Heart left ventricle (tissue), 16 donors: Measurements from ENCODE around the gene RAB3D. TPM values are rescaled to one million over a fixed set of nuclear protein-coding genes. Genes with fewer than 3 reads are reported as not detected.

Source experiments
- ATAC-seq, 4 donors: fragments of 200-7000 bp; cut with Tn5 transposase; one replicate each; pipeline ENCODE4 v1.9.1; 2020 to 2022; ENCODE audit warnings: moderate library complexity in 4 of 4, mild to moderate bottlenecking in 3 of 4, moderate number of reproducible peaks in 1 of 4
- DNase-seq, 5 donors: peaks; one replicate each; pipeline ENCODE4 v3.0.0-alpha.2; 2020
- H3K27ac ChIP-seq, 12 donors: fragments of 200-600 bp; sonication (generic) in 4 of 12; one replicate each; pipeline versions ENCODE4 v1.5.0 to v1.8.0; 2016 to 2022; ENCODE audit warnings: mild to moderate bottlenecking in 2 of 12
- H3K27me3 ChIP-seq, 9 donors: fragments of 200-600 bp; sonication (generic) in 2 of 9; one replicate each; pipeline versions ENCODE4 v1.5.1 to v1.8.0; 2016 to 2022; ENCODE audit warnings: mild to moderate bottlenecking in 3 of 9
- H3K36me3 ChIP-seq, 9 donors: fragments of 200-600 bp; sonication (generic) in 2 of 9; one replicate each; pipeline versions ENCODE4 v1.5.0 to v1.8.0; 2018 to 2022; ENCODE audit warnings: mild to moderate bottlenecking in 2 of 9
- H3K4me1 ChIP-seq, 12 donors: fragments of 200-600 bp; sonication (generic) in 4 of 12; one replicate each; pipeline versions ENCODE4 v1.5.0 to v1.8.0; 2016 to 2022; ENCODE audit warnings: mild to moderate bottlenecking in 3 of 12
- H3K4me3 ChIP-seq, 12 donors: fragments of 200-600 bp; sonication (generic) in 4 of 12; one replicate each; pipeline versions ENCODE4 v1.5.0 to v1.8.0; 2017 to 2022; ENCODE audit warnings: mild to moderate bottlenecking in 9 of 12, moderate library complexity in 4 of 12
- H3K9me3 ChIP-seq, 12 donors: fragments of 200-600 bp; sonication (generic) in 4 of 12; one replicate each; pipeline versions ENCODE4 v1.5.0 to v1.8.0; 2016 to 2022; ENCODE audit warnings: mild to moderate bottlenecking in 1 of 12
- POLR2A ChIP-seq, 2 donors: fragments of 450-650 bp; IDR thresholded peaks; one replicate each; pipeline ENCODE4 v1.6.1; 2017; ENCODE audit warnings: antibody characterized with exemption in 2 of 2, mild to moderate bottlenecking in 2 of 2, moderate library complexity in 2 of 2
- WGBS, 4 donors: extraction: QIAGEN DNeasy Blood & Tissue Kit in 2 of 4; methylation state at CpG; one replicate each; pipeline versions ENCODE4 v1.1.5 to v1.1.7; 2013 to 2018; 5-methylcytosine and 5-hydroxymethylcytosine counted together
- intact Hi-C, 10 donors: fragments of 100-400 bp; cut with DNase I; formaldehyde crosslinking; loops; one replicate each; pipeline versions ENCODE4 v1.11.1 to v1.14.2; 2022
- long read RNA-seq, 3 donors: library from polyadenylated mRNA; unstranded; transcript quantifications; one replicate each; pipeline ENCODE4 v2.0.0, GENCODE V29; 2020 to 2021
- polyA plus RNA-seq, 2 donors: library from polyadenylated mRNA; stranded (reverse); fragments of 200-250 nt; gene quantifications; one replicate each; pipeline ENCODE4 v1.2.3, GENCODE V29; 2013
- total RNA-seq, 9 donors: library from RNA; depleted of rRNA in 2 of 9; stranded (reverse); fragments of >200 nt in 2 of 9; fragmentation: NEBNext Ultra II Directional in 3 of 9; extraction: Animal tissue kit (Norgen Biotek cat#: 25700) in 3 of 9; gene quantifications; one replicate each; pipeline versions ENCODE4 v1.1.0 to v1.2.4, GENCODE V29; 2016 to 2023
- TF ChIP-seq, protein P1 (sequence below), 12 donors: fragments of 200-600 bp; sonication (generic) in 4 of 12; IDR thresholded peaks; one replicate each; pipeline versions ENCODE4 v1.5.0 to v1.8.0; 2018 to 2022; ENCODE audit warnings: antibody characterized with exemption in 12 of 12, mild to moderate bottlenecking in 5 of 12
- donor health status: ischemic (EF 13 %, LVEDD 7.1; RV severe dilation, severe dysfunction).
- donor health status: healthy with polysubstance abuse.
- donor health status: DM: no; HTN: yes; CAD: no.
- donor health status: DM: no; HTN: no; CAD: no.
- donor health status: ischemic (EF 25% LVEDD 6.9; RV normal size, moderate dysfunction).
- donor health status: ischemic (EF 25% LVEDD 5.7; RV mildly dilated, moderate dysfunction).
- donor health status: healthy.
- donor health status: DM: yes; HTN: yes; CAD: no.
- donor health status: ischemic (EF 35%, LVEDD 5.7; RV mildly dilated, moderate dysfunction).
- donor health status: nonischemic (EF 11% LVEDD 7.7; RV severe dilation, severe dysfunction).
- donor health status: DM: yes; HTN: yes; CAD: no.
- donor health status: PGD.
- donor health status: ischemic (EF 29% LVEDD 5.4; RV normal size, mild dysfunction).
- donor health status: nonischemic (EF 23%, LVEDD 6.1; RV moderate dilation, normal function).

The RAB3D gene, protein sequence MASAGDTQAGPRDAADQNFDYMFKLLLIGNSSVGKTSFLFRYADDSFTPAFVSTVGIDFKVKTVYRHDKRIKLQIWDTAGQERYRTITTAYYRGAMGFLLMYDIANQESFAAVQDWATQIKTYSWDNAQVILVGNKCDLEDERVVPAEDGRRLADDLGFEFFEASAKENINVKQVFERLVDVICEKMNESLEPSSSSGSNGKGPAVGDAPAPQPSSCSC
- 10 to 100 TPM in 3 of 9 donors, 1 to 10 TPM in 6; 5.4 to 15.1 (median 7.4) TPM for total RNA-seq
- polyA plus RNA-seq = 1 to 10 TPM; 2.5 to 3.9 TPM
- long read RNA-seq, donor 1, full-length matches to known transcripts = 8 of 16 reads
- long read RNA-seq, donor 1, partial matches to known transcripts = 1 of 16 reads
- long read RNA-seq, donor 1, other reads (novel, unspliced or antisense) = 7 of 16 reads
- long read RNA-seq, donor 2, full-length matches to known transcripts = 5 of 6 reads
- long read RNA-seq, donor 2, partial matches to known transcripts = 0 of 6 reads
- long read RNA-seq, donor 2, other reads (novel, unspliced or antisense) = 1 of 6 reads
- long read RNA-seq, donor 3, full-length matches to known transcripts = 6 of 10 reads
- long read RNA-seq, donor 3, partial matches to known transcripts = 0 of 10 reads
- long read RNA-seq, donor 3, other reads (novel, unspliced or antisense) = 4 of 10 reads

DNA sequence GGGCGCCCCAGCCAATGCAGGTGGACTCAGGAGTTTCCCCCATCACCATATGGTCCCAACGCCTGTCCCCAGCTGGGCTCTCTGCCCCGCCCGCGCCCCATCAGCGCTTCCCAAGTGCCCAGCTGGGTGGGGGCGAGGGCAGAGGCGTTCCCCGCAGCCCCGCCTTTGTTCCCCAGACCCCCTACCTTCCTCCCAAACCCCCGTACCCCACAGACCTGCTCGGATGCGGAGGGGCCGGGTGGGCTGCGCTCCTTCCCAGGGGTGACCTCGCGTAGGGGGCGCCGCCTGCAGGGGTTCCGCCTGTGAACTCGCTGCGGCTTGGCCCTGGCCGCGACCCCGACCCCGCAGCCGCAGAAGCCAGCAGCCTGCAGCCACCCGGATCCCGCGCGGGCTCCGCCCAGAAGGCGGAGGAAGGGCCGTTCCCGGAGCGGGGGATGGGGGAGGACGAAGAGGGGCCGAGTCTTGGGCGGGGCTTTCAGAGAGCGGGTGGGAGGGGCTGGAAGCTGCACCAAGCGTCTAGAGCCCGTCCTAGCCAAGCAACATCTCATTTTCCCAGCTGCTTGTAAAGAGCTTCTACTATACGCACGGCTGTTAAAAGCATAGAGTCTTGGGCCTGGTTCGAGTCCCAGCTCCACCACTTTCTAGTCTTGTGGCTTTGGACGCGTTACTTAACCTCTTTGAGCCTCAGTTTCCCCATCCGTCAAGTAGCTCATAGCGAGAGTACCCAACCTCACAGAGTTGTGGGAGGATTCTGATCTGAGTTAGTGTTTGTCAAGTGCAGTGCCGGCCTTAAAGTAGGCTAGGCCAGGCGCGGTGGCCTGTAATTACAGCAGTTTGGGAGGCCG is at the start of gene RAB3D:
Gene RAB3D, minus strand, starts transcription at position 404 of the 845 bp plus-strand sequence. CDS start 2,258 bp downstream, outside the sequence.
- Histone ChIP-seq H3K9me3 (peaks cover 0 to 4% (median 0%) of the 10 kb centered on the region in 12 donors), H3K27ac (peak within 1 kb of the TSS; percentile 41 to 85 (median 78)), H3K27me3 (no peaks in the 10 kb centered on the region), H3K4me3 (peak within 1 kb of the TSS; percentile 56 to 88 (median 77)), H3K4me1 (peaks cover 0 to 39% (median 14%) of the 10 kb centered on the region in 12 donors), H3K36me3 (peaks cover 0 to 44% (median 22%) of the 10 kb centered on the region in 9 donors)
- WGBS, 4 donors = 8 to 23% (median 10%) methylated on average over 14 to 53 of the region's 53 CpGs
- ATAC-seq (peak; percentile 92 to 98 (median 97)), DNase-seq (peak; percentile 93 to 96 (median 95))
- intact Hi-C loops = loop anchor here in 4 of 10 donors (1.0 to 5.0 kb wide), 3 partner anchors 37 to 45 kb away; partner anchors contain the start of gene TSPAN16 (in 2 of the 4)
- TF ChIP-seq, protein P1, sequence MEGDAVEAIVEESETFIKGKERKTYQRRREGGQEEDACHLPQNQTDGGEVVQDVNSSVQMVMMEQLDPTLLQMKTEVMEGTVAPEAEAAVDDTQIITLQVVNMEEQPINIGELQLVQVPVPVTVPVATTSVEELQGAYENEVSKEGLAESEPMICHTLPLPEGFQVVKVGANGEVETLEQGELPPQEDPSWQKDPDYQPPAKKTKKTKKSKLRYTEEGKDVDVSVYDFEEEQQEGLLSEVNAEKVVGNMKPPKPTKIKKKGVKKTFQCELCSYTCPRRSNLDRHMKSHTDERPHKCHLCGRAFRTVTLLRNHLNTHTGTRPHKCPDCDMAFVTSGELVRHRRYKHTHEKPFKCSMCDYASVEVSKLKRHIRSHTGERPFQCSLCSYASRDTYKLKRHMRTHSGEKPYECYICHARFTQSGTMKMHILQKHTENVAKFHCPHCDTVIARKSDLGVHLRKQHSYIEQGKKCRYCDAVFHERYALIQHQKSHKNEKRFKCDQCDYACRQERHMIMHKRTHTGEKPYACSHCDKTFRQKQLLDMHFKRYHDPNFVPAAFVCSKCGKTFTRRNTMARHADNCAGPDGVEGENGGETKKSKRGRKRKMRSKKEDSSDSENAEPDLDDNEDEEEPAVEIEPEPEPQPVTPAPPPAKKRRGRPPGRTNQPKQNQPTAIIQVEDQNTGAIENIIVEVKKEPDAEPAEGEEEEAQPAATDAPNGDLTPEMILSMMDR (IDR thresholded peaks at IDR 0.05) = no peak
- TF ChIP-seq POLR2A (IDR thresholded peaks at IDR 0.05) = peak in 1 of 2 donors; percentile 56

DNA sequence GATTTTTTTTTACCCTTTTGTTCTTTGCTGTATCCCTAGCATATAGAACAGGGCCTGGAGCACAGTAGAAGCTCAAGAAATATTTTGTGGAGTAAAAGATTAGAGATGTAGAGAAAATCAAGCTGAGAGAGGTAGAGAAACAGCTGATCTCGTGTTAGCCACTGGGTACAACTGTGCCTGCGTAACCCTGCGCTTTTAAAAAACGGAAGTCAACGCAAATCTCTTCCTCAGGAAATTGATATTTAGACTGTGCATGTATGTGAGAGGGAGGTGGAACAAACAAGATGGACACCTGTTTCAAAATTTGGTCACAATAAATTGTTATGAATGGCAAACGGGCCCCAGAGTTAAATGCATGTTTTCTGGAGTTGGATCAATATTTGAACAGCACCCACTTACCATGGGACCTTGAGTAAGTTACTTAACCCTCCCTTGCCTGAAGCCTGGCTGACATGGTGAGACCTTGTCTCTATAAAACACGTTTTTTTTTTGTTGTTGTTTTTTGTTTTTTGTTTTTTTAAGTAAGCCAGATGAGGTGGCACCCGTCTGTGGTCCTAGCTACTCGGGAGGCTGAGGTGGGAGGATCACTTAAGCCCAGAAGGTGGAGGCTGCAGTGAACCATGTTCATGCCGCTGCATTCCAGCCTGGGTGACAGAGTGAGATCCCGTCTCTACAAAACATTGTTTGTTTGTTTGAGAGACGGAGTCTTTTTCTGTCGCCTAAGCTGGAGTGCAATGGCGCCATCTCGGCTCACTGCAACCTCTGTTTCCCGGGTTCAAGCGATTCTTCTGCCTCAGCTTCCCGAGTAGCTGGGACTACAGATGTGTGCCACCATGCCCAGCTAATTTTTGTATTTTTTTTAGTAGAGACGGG is 47.9 kb upstream of the RAB3D start:
- Histone ChIP-seq H3K27ac (no peak overlapping the region), H3K4me3 (no peak overlapping the region), H3K36me3 (no peaks in the 10 kb centered on the region), H3K9me3 (peaks cover 0 to 9% (median 2%) of the 10 kb centered on the region in 12 donors), H3K4me1 (peaks cover 0 to 30% (median 17%) of the 10 kb centered on the region in 12 donors), H3K27me3 (peaks cover 0 to 13% (median 3%) of the 10 kb centered on the region in 9 donors)
- WGBS, 4 donors = 75 to 81% (median 77%) methylated on average over 19 of the region's 19 CpGs
- DNase-seq (no peak), ATAC-seq (no peak)
- intact Hi-C loops = loop anchor here in 2 of 10 donors (10.0 kb wide), 3 partner anchors 47 to 97 kb away; partner anchors contain the start of genes ELAVL3 (in 1 of the 2), ODAD3 (in 1 of the 2) and PRKCSH (in 1 of the 2)
- TF ChIP-seq, protein P1 (IDR thresholded peaks at IDR 0.05) = no peak
- no peak for TF ChIP-seq POLR2A (IDR thresholded peaks at IDR 0.05)

DNA sequence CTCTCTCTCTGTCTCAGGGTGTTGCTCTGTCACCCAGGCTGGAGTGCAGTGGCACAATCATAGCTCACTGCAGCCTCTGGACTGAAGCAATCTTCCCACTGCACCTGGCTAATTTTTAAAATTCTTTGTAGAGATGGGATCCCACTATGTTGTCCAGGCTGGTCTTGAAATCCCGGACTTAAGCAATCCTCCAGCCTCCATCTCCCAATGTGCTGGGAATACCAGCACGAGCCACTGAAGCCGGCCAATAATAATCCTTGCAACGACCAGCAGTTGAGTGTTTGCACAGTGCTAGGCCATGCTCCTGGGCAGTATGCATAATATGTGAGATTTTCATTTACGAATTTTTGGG is 45.3 kb upstream of the RAB3D start:
- intact Hi-C loops = loop anchor here in 6 of 10 donors (5.0 to 10.0 kb wide), 11 partner anchors 33 to 203 kb away; partner anchors contain the start of genes ELAVL3 (in 2 of the 6), ODAD3 (in 2 of the 6), PRKCSH (in 2 of the 6) and CCDC159 (in 1 of the 6)
- WGBS, 4 donors = 83 to 87% (median 86%) methylated on average over 5 of the region's 5 CpGs
- DNase-seq = no peak

More for the DNA sequence above, 45.3 kb upstream of the RAB3D start:
- TF ChIP-seq, protein P1 (IDR thresholded peaks at IDR 0.05) = no peak
- no peak for TF ChIP-seq POLR2A (IDR thresholded peaks at IDR 0.05)
- no peak overlapping the region for H3K27ac ChIP-seq
- no peak for ATAC-seq
- no peak overlapping the region for H3K4me3 ChIP-seq
- no peaks in the 10 kb centered on the region for H3K9me3 ChIP-seq
- H3K36me3 ChIP-seq = no peaks in the 10 kb centered on the region
- H3K4me1 ChIP-seq = peaks cover 0 to 52% (median 29%) of the 10 kb centered on the region in 12 donors
- peaks cover 0 to 16% (median 3%) of the 10 kb centered on the region in 9 donors for H3K27me3 ChIP-seq
